ENCODE data around the gene KCNK7. TPM values are rescaled to one million over a fixed set of nuclear protein-coding genes. Genes with fewer than 3 reads are reported as not detected.

KCNK7 gene
- total RNA-seq, 1 experiment from 2014 or later, result 1.8 TPM

- no peak overlapping the region for H2BK120ac ChIP-seq (ENCODE audit: low read depth, low read length, poor library complexity, severe bottlenecking)
- no peaks in the 10 kb centered on the region for H3K79me1 ChIP-seq (ENCODE audit: insufficient read depth, low read depth, low read length, poor library complexity, severe bottlenecking)
- H2AFZ ChIP-seq (ENCODE audit: low read length), result no peak overlapping the region
- no peak overlapping the region for H3K56ac ChIP-seq (ENCODE audit: insufficient read length, low read depth, low read length)
- H3K14ac ChIP-seq (ENCODE audit: insufficient read depth, low read length), result no peak overlapping the region
- H3K4me1 ChIP-seq (ENCODE audit: insufficient read depth, low read length), result no peaks in the 10 kb centered on the region
- H3T11ph ChIP-seq (ENCODE audit: low read length), result no peak overlapping the region
- no peak overlapping the region for H3K23ac ChIP-seq (ENCODE audit: insufficient read length, low read depth, low read length)
- no peak overlapping the region for H2BK15ac ChIP-seq (ENCODE audit: low read depth, low read length)
- no peak overlapping the region for H3K9ac ChIP-seq (ENCODE audit: extremely low read depth, insufficient read length, low read length)
- H4K8ac ChIP-seq (replicated peaks; ENCODE audit: insufficient read length, low read depth, low read length), result no peak overlapping the region
- Mint-ChIP-seq H3K27me3 (ENCODE audit: low read depth) (peaks cover 26% of the 10 kb centered on the region), H3K9me3 (no peaks in the 10 kb centered on the region), H3K27ac (no peak overlapping the region), H3K36me3 (ENCODE audit: insufficient read depth in 1 of 3, low read depth in 3 of 3) (no peaks in the 10 kb centered on the region), H3K4me1 (peaks cover 9 to 18% of the 10 kb centered on the region in 2 experiments), H3K4me3 (no peak overlapping the region)
- H4K20me1 ChIP-seq (ENCODE audit: control insufficient read depth, insufficient read depth, insufficient read length), result no peaks in the 10 kb centered on the region
- H2BK12ac ChIP-seq (ENCODE audit: insufficient read length, low read depth, low read length), result no peak overlapping the region
- no peak overlapping the region for H2BK5ac ChIP-seq (ENCODE audit: insufficient read length, low read length)
- H3K4me2 ChIP-seq (ENCODE audit: insufficient read depth, insufficient read length, low read length), result no peak overlapping the region
- no peaks in the 10 kb centered on the region for H3K9me3 ChIP-seq (ENCODE audit: control insufficient read depth, low read depth, low read length)
- no CpG with 5 or more reads among the region's 19 CpGs for WGBS (ENCODE audit: extremely low coverage, insufficient read length, low lambda C conversion rate)
- DNase-seq, result no peak
- no peak overlapping the region for H4K5ac ChIP-seq (ENCODE audit: insufficient read length, low read depth, low read length)
- no peak for TF ChIP-seq CTCF (conservative IDR thresholded peaks at IDR 0.05)
- no peak overlapping the region for H2BK20ac ChIP-seq (ENCODE audit: low read depth, low read length, poor library complexity, severe bottlenecking)
- H2AK5ac ChIP-seq (ENCODE audit: insufficient read length, low read length), result no peak overlapping the region
- no peaks in the 10 kb centered on the region for H3K23me2 ChIP-seq (ENCODE audit: insufficient read length, low read depth, low read length, poor library complexity, severe bottlenecking)
- no peak overlapping the region for H3K4ac ChIP-seq (ENCODE audit: low read depth, low read length)
- H4K91ac ChIP-seq (ENCODE audit: insufficient read length, low read depth, low read length), result no peak overlapping the region
- no peak overlapping the region for H3K27ac ChIP-seq (ENCODE audit: insufficient read length, low read depth, low read length)
- H3K18ac ChIP-seq (ENCODE audit: insufficient read length, low read depth, low read length), result no peak overlapping the region
- H3K27me3 ChIP-seq (ENCODE audit: insufficient read depth, low read length), result peaks cover 7% of the 10 kb centered on the region; the same call in 1 of the 2 replicates
- H3K79me2 ChIP-seq (ENCODE audit: insufficient read depth, low read length), result no peaks in the 10 kb centered on the region
These were observed 15.4 kb downstream of the KCNK7 start for GRCh38 chr11:65580031-65580692.
